GM23338 (cell line): ENCODE data around the gene PEPD. TPM values are rescaled to one million over a fixed set of nuclear protein-coding genes. Genes with fewer than 3 reads are reported as not detected.

ENCODE experiments used
- ATAC-seq: fragments of 200-7000 bp; cut with Tn5 transposase; 3 replicates; pipeline ENCODE4 v1.9.1; 2020
- DNase-seq: peaks from one replicate; pipeline ENCODE4 v3.0.0-alpha.2; 2015; ENCODE audit warnings: low spot score
- H2AFZ ChIP-seq: fragments of 200-600 bp; sonication (generic); 2 replicates; pipeline ENCODE4 v1.8.0; 2016; ENCODE audit warnings: antibody characterized with exemption, mild to moderate bottlenecking, moderate library complexity
- H3F3A ChIP-seq: fragments of 200-600 bp; sonication (generic); replicated peaks from 2 replicates; pipeline ENCODE4 v1.8.0; 2017; ENCODE audit warnings: antibody characterized with exemption, mixed run types, low read depth
- H3K27ac ChIP-seq: fragments of 200-600 bp; sonication (generic); 2 replicates; pipeline ENCODE4 v1.6.1; 2016; ENCODE audit warnings: low read depth
- H3K27me3 ChIP-seq: fragments of 200-600 bp; sonication (generic); 2 replicates; pipeline ENCODE4 v1.8.0; 2016; ENCODE audit warnings: mild to moderate bottlenecking, mixed run types, moderate library complexity; ENCODE audit not compliant: insufficient read depth
- H3K36me3 ChIP-seq: fragments of 200-600 bp; sonication (generic); 2 replicates; pipeline ENCODE4 v1.8.0; 2016; ENCODE audit warnings: mild to moderate bottlenecking; ENCODE audit not compliant: insufficient read depth
- H3K4me1 ChIP-seq: fragments of 200-600 bp; sonication (generic); 2 replicates; pipeline ENCODE4 v1.8.0; 2016; ENCODE audit warnings: mild to moderate bottlenecking, moderate library complexity; ENCODE audit not compliant: insufficient read depth
- H3K4me2 ChIP-seq: fragments of 200-600 bp; sonication (generic); 2 replicates; pipeline ENCODE4 v1.7.1; 2017; ENCODE audit warnings: mixed run types
- H3K4me3 ChIP-seq: fragments of 200-600 bp; sonication (generic); 2 replicates; pipeline ENCODE4 v1.6.1; 2016; ENCODE audit warnings: mixed run types
- H3K79me2 ChIP-seq: fragments of 200-600 bp; sonication (generic); replicated peaks from 2 replicates; pipeline ENCODE4 v1.8.0; 2017; ENCODE audit warnings: mild to moderate bottlenecking; ENCODE audit not compliant: insufficient read depth
- H3K9me2 ChIP-seq: fragments of 200-600 bp; sonication (generic); 2 replicates; pipeline ENCODE4 v1.8.0; 2017; ENCODE audit not compliant: insufficient read depth
- H4K20me1 ChIP-seq: fragments of 200-600 bp; sonication (generic); replicated peaks from 2 replicates; pipeline ENCODE4 v1.8.0; 2017; ENCODE audit warnings: mild to moderate bottlenecking; ENCODE audit not compliant: insufficient read depth
- H3K27ac Mint-ChIP-seq: 2 replicates; pipeline ENCODE4 v1.8.0; 2020; ENCODE audit warnings: inconsistent platforms, mild to moderate bottlenecking, moderate library complexity, mixed read lengths
- H3K27me3 Mint-ChIP-seq: 3 replicates; pipeline ENCODE4 v1.8.0; 2022; ENCODE audit warnings: low read depth, mild to moderate bottlenecking, moderate library complexity, mixed read lengths, inconsistent platforms; ENCODE audit not compliant: insufficient read depth, poor library complexity
- H3K36me3 Mint-ChIP-seq: 3 replicates; pipeline ENCODE4 v1.8.0; 2021; ENCODE audit warnings: low read depth, mild to moderate bottlenecking, inconsistent platforms, moderate library complexity, mixed read lengths
- H3K4me1 Mint-ChIP-seq: 3 replicates; pipeline ENCODE4 v1.8.0; 2020; ENCODE audit warnings: mild to moderate bottlenecking, inconsistent platforms, mixed read lengths
- H3K4me3 Mint-ChIP-seq: 3 replicates; pipeline ENCODE4 v1.8.0; 2021; ENCODE audit warnings: moderate library complexity, mild to moderate bottlenecking, inconsistent platforms, mixed read lengths
- H3K9me3 Mint-ChIP-seq: 3 replicates; pipeline ENCODE4 v1.8.0; 2020; ENCODE audit warnings: moderate library complexity, mild to moderate bottlenecking, inconsistent platforms, mixed read lengths
- CTCF ChIP-seq, 2 experiments: fragments of 200-600 bp in 1 of 2; sonication (generic) in 1 of 2; conservative IDR thresholded peaks; 2 replicates each; pipeline versions ENCODE4 v1.5.1 to v1.6.1; 2016 to 2017; ENCODE audit warnings: antibody characterized with exemption in 2 of 2, low read depth in 2 of 2, mild to moderate bottlenecking in 2 of 2, moderate library complexity in 1 of 2
- EZH2 ChIP-seq: fragments of 200-600 bp; sonication (generic); IDR thresholded peaks from one replicate; pipeline ENCODE4 v1.8.0; 2017; ENCODE audit warnings: antibody characterized with exemption, mild to moderate bottlenecking, low read depth; ENCODE audit not compliant: unreplicated experiment
- STAT1 ChIP-seq: IDR thresholded peaks from one replicate; pipeline ENCODE4 v1.6.1; 2016; ENCODE audit warnings: antibody characterized with exemption; ENCODE audit not compliant: unreplicated experiment
- ZNF114 ChIP-seq: fragments of 250-450 bp; sonication (Bioruptor Pico); IDR thresholded peaks from 2 replicates; pipeline ENCODE4 v1.5.0; 2020; ENCODE audit warnings: mild to moderate bottlenecking, moderate library complexity
- ZNF331 ChIP-seq: fragments of 250-450 bp; sonication (Bioruptor Pico); IDR thresholded peaks from 2 replicates; pipeline ENCODE4 v1.5.0; 2020; ENCODE audit warnings: low read depth, mild to moderate bottlenecking, moderate library complexity
- polyA plus RNA-seq: library from polyadenylated mRNA; unstranded; fragments of >200 nt; fragmentation: Nextera tagmentation; extraction: Ambion mirVana; gene quantifications from 2 replicates; pipeline ENCODE4 v1.2.1, GENCODE V29; 2016
- total RNA-seq: library from RNA; depleted of rRNA; stranded (reverse); fragments of >200 nt; shearing (Covaris generic); gene quantifications from 2 replicates; pipeline ENCODE4 v1.2.3, GENCODE V29; 2014
- TF ChIP-seq, protein P1 (sequence below): IDR thresholded peaks from one replicate; pipeline ENCODE4 v1.6.1; 2018; ENCODE audit warnings: antibody characterized with exemption; ENCODE audit not compliant: unreplicated experiment

The PEPD gene
- total and polyA plus RNA-seq, 2 experiments from 2014 or later: 81.7 to 89.2 TPM

DNA sequence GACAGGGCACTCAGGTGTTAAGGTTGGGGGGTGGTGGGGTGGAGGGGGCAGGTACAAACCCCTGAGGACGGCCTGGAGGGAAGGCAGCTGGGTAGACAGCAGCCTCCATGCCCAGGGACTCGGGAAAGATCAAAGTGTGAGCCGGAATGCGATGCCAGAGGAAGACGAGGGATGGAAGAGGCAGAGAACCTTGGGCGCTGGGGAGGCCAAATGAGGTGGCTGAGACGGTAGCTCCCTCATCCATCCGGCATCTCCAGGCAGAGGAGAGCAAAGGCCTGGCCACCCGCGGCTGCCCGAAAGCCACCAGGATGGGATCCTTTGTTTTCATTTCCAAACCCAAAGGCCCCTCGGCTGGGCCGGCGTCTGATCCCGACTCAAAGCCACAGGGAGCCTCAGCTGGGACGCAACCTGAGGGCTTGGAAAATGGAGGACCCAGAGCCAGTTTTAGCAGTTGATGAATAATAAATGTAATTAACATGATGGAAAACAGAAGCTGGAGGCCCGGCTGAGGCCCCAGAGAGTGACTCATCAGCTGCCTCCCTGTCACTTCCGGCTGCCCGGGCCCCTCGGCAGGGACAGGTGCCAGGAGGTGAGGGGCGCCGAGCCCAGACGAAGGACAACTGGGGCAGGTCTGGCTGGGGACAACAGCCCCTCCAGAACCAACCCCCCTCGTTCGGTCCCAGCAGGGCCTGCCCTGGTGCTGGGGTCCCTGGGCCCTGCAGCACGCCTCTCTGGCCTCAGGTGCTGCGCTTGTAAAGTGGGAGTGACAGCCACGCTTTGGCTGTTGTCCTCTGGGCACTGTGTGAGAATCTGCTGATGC, 86.5 kb downstream of the PEPD start (continued):
- TF ChIP-seq, protein P1, sequence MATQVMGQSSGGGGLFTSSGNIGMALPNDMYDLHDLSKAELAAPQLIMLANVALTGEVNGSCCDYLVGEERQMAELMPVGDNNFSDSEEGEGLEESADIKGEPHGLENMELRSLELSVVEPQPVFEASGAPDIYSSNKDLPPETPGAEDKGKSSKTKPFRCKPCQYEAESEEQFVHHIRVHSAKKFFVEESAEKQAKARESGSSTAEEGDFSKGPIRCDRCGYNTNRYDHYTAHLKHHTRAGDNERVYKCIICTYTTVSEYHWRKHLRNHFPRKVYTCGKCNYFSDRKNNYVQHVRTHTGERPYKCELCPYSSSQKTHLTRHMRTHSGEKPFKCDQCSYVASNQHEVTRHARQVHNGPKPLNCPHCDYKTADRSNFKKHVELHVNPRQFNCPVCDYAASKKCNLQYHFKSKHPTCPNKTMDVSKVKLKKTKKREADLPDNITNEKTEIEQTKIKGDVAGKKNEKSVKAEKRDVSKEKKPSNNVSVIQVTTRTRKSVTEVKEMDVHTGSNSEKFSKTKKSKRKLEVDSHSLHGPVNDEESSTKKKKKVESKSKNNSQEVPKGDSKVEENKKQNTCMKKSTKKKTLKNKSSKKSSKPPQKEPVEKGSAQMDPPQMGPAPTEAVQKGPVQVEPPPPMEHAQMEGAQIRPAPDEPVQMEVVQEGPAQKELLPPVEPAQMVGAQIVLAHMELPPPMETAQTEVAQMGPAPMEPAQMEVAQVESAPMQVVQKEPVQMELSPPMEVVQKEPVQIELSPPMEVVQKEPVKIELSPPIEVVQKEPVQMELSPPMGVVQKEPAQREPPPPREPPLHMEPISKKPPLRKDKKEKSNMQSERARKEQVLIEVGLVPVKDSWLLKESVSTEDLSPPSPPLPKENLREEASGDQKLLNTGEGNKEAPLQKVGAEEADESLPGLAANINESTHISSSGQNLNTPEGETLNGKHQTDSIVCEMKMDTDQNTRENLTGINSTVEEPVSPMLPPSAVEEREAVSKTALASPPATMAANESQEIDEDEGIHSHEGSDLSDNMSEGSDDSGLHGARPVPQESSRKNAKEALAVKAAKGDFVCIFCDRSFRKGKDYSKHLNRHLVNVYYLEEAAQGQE: no peak
- TF ChIP-seq EZH2 (no peak), STAT1 (no peak), CTCF (conservative IDR thresholded peaks at IDR 0.05; ENCODE audit: low read depth in 2 of 2) (no peak), ZNF331 (CRISPR knock-in tag) (no peak)

- H3K9me2 ChIP-seq: no peaks in the 10 kb centered on the region
- no peaks in the 10 kb centered on the region for H3K79me2 ChIP-seq
- H3K36me3 ChIP-seq: no peaks in the 10 kb centered on the region
- H3K27me3 ChIP-seq: no peaks in the 10 kb centered on the region
- TF ChIP-seq ZNF114 (CRISPR knock-in tag) (no peak), EZH2 (no peak)
- no peaks in the 10 kb centered on the region for H3F3A ChIP-seq
- no peaks in the 10 kb centered on the region for H3K9me3 Mint-ChIP-seq
- H2AFZ ChIP-seq: no peak overlapping the region
- no peaks in the 10 kb centered on the region for H3K36me3 Mint-ChIP-seq
- DNase-seq (no peak), ATAC-seq (no peak)
- no peak overlapping the region for H3K4me2 ChIP-seq
- peaks cover 4% of the 10 kb centered on the region; the same call in 1 of the 3 replicates for H3K4me1 Mint-ChIP-seq
- no peak overlapping the region for H3K27ac Mint-ChIP-seq
- H3K4me3 Mint-ChIP-seq: no peak overlapping the region
- no peak overlapping the region for H3K27ac ChIP-seq
- no peaks in the 10 kb centered on the region; the same call in 1 of the 2 replicates for H4K20me1 ChIP-seq
- no peak overlapping the region for H3K4me3 ChIP-seq
- no peaks in the 10 kb centered on the region for H3K4me1 ChIP-seq
- peaks cover 8% of the 10 kb centered on the region for H3K27me3 Mint-ChIP-seq
Observed at GRCh38 chr19:33434069-33434885, 87.3 kb downstream of the PEPD start.
